ENCODE results near the gene DLGAP1. TPM values are rescaled to one million over a fixed set of nuclear protein-coding genes. Genes with fewer than 3 reads are reported as not detected.
"Not testable (repeated sequence)": the region's sequence is repeated elsewhere in the genome, so short reads cannot be mapped to it uniquely, and the experiment has no call there.

The DLGAP1 gene
- total RNA-seq, 6 experiments from 2014 or later, result 0.09 to 0.31 (median 0.18) TPM; not detected in 2

DNA sequence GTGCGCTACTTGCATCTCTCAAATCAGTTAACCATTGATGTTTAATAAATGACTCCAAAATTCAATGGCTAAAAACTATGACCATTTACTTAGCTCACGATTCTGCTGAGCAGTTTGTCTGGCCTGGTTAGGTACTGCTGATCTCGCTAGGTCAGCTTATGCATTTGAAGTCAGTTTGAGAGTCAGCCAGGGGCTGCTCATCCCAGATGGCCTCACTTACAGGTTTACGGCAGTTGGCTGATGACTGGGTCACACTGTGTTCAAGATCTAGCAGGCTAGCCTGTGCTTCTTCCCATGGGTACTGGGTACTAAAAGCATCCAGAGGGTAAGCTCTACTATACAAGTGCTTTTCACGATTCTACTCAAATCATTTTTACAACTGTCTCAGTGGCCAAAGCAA is 122.1 kb downstream of the DLGAP1 start:
- 69% methylated on average over 4 of the region's 5 CpGs for WGBS (ENCODE audit: insufficient coverage, low coverage, low lambda C conversion rate, missing lambda C conversion rate)
- intact Hi-C loops (cut with DNase I), result no loop called here
- TF ChIP-seq, protein P1, sequence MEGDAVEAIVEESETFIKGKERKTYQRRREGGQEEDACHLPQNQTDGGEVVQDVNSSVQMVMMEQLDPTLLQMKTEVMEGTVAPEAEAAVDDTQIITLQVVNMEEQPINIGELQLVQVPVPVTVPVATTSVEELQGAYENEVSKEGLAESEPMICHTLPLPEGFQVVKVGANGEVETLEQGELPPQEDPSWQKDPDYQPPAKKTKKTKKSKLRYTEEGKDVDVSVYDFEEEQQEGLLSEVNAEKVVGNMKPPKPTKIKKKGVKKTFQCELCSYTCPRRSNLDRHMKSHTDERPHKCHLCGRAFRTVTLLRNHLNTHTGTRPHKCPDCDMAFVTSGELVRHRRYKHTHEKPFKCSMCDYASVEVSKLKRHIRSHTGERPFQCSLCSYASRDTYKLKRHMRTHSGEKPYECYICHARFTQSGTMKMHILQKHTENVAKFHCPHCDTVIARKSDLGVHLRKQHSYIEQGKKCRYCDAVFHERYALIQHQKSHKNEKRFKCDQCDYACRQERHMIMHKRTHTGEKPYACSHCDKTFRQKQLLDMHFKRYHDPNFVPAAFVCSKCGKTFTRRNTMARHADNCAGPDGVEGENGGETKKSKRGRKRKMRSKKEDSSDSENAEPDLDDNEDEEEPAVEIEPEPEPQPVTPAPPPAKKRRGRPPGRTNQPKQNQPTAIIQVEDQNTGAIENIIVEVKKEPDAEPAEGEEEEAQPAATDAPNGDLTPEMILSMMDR (IDR thresholded peaks at IDR 0.05), result no peak
- no peak for TF ChIP-seq POLR2A (IDR thresholded peaks at IDR 0.05)

DNA sequence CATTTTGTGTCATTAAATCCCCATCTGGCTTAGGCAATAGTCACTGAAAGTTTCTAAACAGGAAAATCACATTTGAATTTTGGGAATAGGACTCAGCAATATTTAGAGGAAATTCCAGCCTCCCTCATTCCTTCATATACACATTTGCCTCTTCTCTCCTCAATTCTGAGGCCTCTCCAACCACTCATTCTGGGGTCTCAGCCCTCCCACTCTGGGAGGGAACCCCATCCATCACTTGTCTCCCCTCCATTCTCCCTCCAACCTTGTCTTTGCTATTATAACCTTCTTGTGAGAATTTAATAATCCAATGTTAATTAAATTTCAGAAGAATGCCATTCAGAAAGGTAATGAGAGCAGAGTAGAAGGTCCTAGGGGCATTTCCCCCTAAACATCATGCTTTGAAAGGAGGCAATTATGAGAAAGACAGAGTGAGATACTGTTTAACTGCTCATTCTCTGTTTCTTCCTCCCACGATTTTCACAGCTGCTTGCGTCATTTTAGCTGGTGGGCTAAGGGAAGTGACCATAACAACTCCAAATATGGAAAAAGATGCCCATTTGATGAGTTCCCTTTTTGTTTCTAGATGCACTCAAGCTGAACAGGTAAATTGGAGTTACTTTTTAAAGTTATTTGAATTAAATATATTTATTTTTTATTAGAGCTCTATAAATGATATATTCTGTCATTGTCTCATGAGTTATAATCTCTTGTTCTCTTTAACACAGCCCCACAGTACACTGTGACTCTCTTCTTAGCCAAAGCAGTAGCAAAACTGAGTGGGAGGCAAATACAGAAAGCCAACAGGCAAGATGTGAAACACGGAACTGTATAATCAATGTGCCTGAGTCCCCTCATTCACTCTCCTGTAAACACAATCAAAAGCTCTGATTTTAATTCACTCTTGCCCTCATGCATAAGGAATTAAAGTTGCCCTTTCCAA is 135.1 kb downstream of the DLGAP1 start:
- TF ChIP-seq, protein P1 (IDR thresholded peaks at IDR 0.05), result no peak
- no peaks in the 10 kb centered on the region for H3K9me3 ChIP-seq
- H3K27me3 ChIP-seq, result no peaks in the 10 kb centered on the region
- no peak for DNase-seq
- H3K36me3 ChIP-seq, result no peaks in the 10 kb centered on the region
- H3K4me1 ChIP-seq, result no peaks in the 10 kb centered on the region
- intact Hi-C loops (cut with DNase I), result no loop called here
- no peak overlapping the region for H3K4me3 ChIP-seq
- no peak overlapping the region for H3K27ac ChIP-seq
- WGBS (ENCODE audit: insufficient coverage, low coverage, low lambda C conversion rate, missing lambda C conversion rate), result 55% methylated on average over 3 of the region's 3 CpGs
- ATAC-seq, result no peak

More for the DNA sequence above, 122.1 kb downstream of the DLGAP1 start:
- no peaks in the 10 kb centered on the region for H3K9me3 ChIP-seq
- no peak overlapping the region for H3K27ac ChIP-seq
- H3K4me3 ChIP-seq, result no peak overlapping the region
- H3K27me3 ChIP-seq, result no peaks in the 10 kb centered on the region
- no peak for DNase-seq
- no peaks in the 10 kb centered on the region for H3K4me1 ChIP-seq
- ATAC-seq, result no peak
- H3K36me3 ChIP-seq, result no peaks in the 10 kb centered on the region

DNA sequence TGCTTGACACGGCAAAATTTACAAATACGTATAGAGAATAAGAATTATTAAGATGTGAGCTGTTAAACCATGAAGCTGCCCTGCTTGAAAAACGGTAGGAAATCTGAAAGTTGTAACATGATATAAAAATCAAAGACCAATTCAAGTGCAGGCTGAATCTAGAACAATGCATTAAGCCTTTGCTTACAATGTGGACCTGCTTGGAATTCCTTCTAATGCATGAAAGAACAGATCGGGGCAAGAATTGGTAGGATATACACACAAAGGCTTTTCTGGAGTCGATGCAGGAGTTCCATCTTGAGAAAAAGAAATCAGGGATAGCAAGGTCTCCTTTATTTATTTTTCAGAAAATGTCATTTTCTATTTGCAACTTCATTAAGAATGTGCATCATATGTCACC is 136.8 kb downstream of the DLGAP1 start:
- Histone ChIP-seq H3K27ac (no peak overlapping the region), H3K27me3 (no peaks in the 10 kb centered on the region), H3K4me1 (no peaks in the 10 kb centered on the region), H3K4me3 (no peak overlapping the region), H3K9me3 (no peaks in the 10 kb centered on the region), H3K36me3 (no peaks in the 10 kb centered on the region)
- 55% methylated on average over 5 of the region's 5 CpGs for WGBS (ENCODE audit: insufficient coverage, low coverage, low lambda C conversion rate, missing lambda C conversion rate)
- no peak for ATAC-seq
- TF ChIP-seq, protein P1 (IDR thresholded peaks at IDR 0.05), result no peak
- TF ChIP-seq POLR2A (IDR thresholded peaks at IDR 0.05), result no peak
- intact Hi-C loops (cut with DNase I), result no loop called here
- DNase-seq, result no peak

DNA sequence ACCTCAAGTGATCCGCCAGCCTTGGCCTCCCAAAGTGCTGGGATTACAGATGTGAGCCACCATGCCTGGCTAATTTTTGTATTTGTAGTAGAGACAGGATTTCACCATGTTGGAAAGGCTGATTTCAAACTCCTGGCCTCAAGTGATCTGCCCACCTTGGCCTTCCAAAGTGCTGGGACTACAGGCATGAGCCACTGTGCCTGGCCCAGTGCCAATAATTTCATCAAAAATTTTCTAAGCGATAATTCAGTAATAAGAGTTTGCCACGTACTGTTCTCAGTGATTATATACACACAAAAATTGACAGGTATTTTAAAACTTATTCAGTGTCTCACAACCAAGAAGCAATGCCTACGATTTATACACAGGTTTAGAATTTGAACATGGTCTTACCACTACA is 143.2 kb downstream of the DLGAP1 start:
- H3K4me3 ChIP-seq; intact Hi-C loops (cut with DNase I); H3K27ac ChIP-seq; H3K9me3 ChIP-seq; DNase-seq; H3K36me3 ChIP-seq; H3K4me1 ChIP-seq; H3K27me3 ChIP-seq; ATAC-seq: not testable (repeated sequence)
- 71% methylated on average over 4 of the region's 4 CpGs for WGBS (ENCODE audit: insufficient coverage, low coverage, low lambda C conversion rate, missing lambda C conversion rate)

DNA sequence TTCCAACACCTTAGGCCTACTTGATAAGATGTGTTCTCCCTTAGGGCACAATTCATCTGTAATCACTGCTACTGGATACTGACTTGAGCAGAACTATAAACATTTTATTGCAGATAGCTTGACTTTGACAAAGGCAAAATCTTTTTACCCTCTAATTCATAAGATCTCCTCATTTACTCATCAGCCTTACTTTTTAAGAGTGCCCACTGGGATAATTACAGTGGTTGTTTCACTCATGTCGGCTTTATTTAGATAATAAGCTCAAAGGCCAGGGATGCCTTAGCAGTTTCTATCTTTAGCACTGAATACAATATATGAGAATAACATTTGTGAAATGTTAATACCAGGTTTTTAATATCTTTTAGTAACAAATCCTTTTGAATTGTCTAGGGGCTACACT is 144.0 kb downstream of the DLGAP1 start:
- 36% methylated on average over 1 of the region's 1 CpG for WGBS (ENCODE audit: insufficient coverage, low coverage, low lambda C conversion rate, missing lambda C conversion rate)
- H3K4me1 ChIP-seq, result no peaks in the 10 kb centered on the region
- no peak overlapping the region for H3K4me3 ChIP-seq
- no peak overlapping the region for H3K27ac ChIP-seq
- no peaks in the 10 kb centered on the region for H3K9me3 ChIP-seq
- H3K27me3 ChIP-seq, result no peaks in the 10 kb centered on the region
- ATAC-seq (no peak), DNase-seq (no peak)
- TF ChIP-seq POLR2A (IDR thresholded peaks at IDR 0.05), result no peak
- TF ChIP-seq, protein P1 (IDR thresholded peaks at IDR 0.05), result no peak
- intact Hi-C loops (cut with DNase I), result no loop called here
- H3K36me3 ChIP-seq, result no peaks in the 10 kb centered on the region

Data from right lobe of liver (tissue), 6 donors.